Large intestine (tissue), 3 donors: ENCODE data around the gene TRMT44. TPM values are rescaled to one million over a fixed set of nuclear protein-coding genes. Genes with fewer than 3 reads are reported as not detected.

Experiments
- DNase-seq, 2 donors: peaks; one replicate each; pipeline versions ENCODE4 v3.0.0 to v3.0.0-alpha.2; 2013
- H3K27ac ChIP-seq: one replicate; pipeline ENCODE4 v1.5.1; 2013; ENCODE audit warnings: low read length
- H3K27me3 ChIP-seq: 2 replicates; pipeline ENCODE4 v1.6.1; 2013; ENCODE audit warnings: low read length; ENCODE audit not compliant: control insufficient read depth, insufficient read depth
- H3K36me3 ChIP-seq: 2 replicates; pipeline ENCODE4 v1.6.1; 2013; ENCODE audit warnings: low read length; ENCODE audit not compliant: control insufficient read depth, insufficient read depth
- H3K4me1 ChIP-seq: one replicate; pipeline ENCODE4 v1.6.1; 2013; ENCODE audit warnings: low read length; ENCODE audit not compliant: control insufficient read depth, insufficient read depth
- H3K4me3 ChIP-seq: one replicate; pipeline ENCODE4 v1.5.1; 2013; ENCODE audit warnings: low read length
- H3K9me3 ChIP-seq: one replicate; pipeline ENCODE4 v1.6.1; 2013; ENCODE audit warnings: mild to moderate bottlenecking, low read depth, low read length, moderate library complexity; ENCODE audit not compliant: control insufficient read depth
- WGBS: methylation state at CpG from one replicate; pipeline ENCODE4 v1.1.5; 2013; ENCODE audit warnings: low lambda C conversion rate; ENCODE audit not compliant: insufficient coverage; 5-methylcytosine and 5-hydroxymethylcytosine counted together
- polyA plus RNA-seq: library from polyadenylated mRNA; unstranded; fragments of 120-200 nt; gene quantifications from one replicate; pipeline ENCODE4 v1.2.1, GENCODE V29; 2013

Gene TRMT44
- polyA plus RNA-seq, 1 donor = 13.1 TPM

GRCh38 chr4:8398347-8398746, 42.2 kb upstream of the TRMT44 start:
- no peak overlapping the region for H3K27ac ChIP-seq
- peaks cover 55% of the 10 kb centered on the region for H3K36me3 ChIP-seq
- no peaks in the 10 kb centered on the region for H3K4me1 ChIP-seq
- no peak for DNase-seq
- H3K9me3 ChIP-seq = no peaks in the 10 kb centered on the region
- WGBS = 87% methylated on average over 4 of the region's 9 CpGs
- H3K27me3 ChIP-seq = no peaks in the 10 kb centered on the region
- no peak overlapping the region for H3K4me3 ChIP-seq

- DNase-seq = no peak
- Histone ChIP-seq H3K27ac (no peak overlapping the region), H3K9me3 (no peaks in the 10 kb centered on the region), H3K4me3 (no peak overlapping the region), H3K36me3 (peaks cover 55% of the 10 kb centered on the region), H3K27me3 (no peaks in the 10 kb centered on the region), H3K4me1 (no peaks in the 10 kb centered on the region)
- WGBS = no CpG with 5 or more reads among the region's 15 CpGs
Observed at GRCh38 chr4:8399298-8399697, 41.3 kb upstream of the TRMT44 start.

DNA sequence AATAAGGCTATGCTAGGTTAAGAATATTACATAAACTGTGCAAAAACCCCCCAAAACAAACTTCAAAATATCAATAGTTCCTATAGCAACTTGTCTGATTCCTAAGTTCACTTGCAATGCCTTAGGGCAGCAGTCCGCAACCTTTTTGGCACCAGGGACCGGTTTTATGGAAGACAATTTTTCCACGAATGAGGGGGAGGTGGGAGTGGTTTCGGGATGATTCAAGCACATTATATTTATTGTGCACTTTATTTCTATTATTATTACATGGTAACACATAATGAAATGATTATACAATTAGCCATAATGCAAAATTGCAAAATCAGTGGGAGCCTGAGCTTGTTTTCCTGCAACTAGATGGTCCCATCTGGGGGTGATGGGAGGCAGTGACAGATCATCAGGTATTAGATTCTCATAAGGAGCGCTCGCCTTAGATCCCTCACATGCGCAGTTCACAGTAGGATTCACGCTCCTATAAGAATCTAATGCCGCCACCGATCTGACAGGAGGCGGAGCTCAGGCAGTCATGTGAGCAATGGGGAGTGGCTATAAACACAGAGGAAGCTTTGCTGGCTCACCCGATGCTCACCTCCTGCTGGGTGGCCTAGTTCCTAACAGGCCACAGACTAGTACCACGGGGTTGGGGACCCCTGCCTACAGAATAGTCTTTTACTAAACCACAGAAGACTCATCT, 39.8 kb upstream of the TRMT44 start:
- Histone ChIP-seq H3K4me3 (no peak overlapping the region), H3K36me3 (peaks cover 61% of the 10 kb centered on the region), H3K4me1 (no peaks in the 10 kb centered on the region), H3K9me3 (no peaks in the 10 kb centered on the region), H3K27ac (no peak overlapping the region), H3K27me3 (no peaks in the 10 kb centered on the region)
- no CpG with 5 or more reads among the region's 13 CpGs for WGBS
- no peak for DNase-seq

DNA sequence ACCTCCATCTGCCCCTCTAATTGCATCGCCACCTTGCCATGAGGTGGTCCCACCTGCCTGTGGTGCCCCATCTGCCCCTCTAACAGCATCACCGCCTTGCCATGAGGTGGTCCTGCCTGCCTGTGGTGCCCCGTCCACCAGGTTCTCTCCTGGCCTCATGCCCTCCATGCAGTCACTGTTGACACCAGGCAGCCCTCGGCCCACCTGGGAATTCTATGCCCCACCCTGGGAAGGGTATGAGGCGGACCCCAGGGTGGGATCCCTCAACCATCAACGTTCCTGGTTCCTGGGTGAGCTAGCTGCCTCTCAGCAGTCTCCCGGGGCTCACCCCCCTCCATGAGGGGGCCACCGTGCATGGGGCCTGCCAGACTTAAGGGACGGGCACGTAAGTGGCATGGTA, 38.9 kb upstream of the TRMT44 start:
- Histone ChIP-seq H3K9me3 (no peaks in the 10 kb centered on the region), H3K36me3 (peaks cover 60% of the 10 kb centered on the region), H3K27me3 (no peaks in the 10 kb centered on the region), H3K27ac (no peak overlapping the region), H3K4me3 (no peak overlapping the region), H3K4me1 (no peaks in the 10 kb centered on the region)
- no CpG with 5 or more reads among the region's 10 CpGs for WGBS
- DNase-seq = no peak

DNA sequence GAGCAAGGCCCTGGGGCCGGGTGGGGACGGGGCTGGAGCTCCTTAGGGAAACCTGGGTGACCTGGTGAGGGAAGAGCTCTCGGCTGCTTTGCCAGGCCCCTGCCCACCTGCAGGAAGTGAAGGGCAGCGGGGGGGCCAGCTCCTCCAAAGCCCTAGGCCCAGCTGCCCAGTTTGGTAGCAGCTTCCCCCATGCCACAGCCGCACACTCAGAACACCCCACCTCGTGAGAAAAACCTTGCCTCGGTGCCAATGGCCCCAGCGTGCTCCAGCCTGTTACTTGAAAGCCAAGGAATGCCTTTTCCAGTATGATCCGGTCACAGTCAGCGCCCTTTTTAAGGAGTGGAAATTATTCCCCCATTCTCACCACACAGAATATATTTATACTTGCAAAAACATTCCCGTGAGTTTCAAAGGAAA, 38.4 kb upstream of the TRMT44 start:
- H3K36me3 ChIP-seq = peaks cover 55% of the 10 kb centered on the region
- no peak for DNase-seq
- no CpG with 5 or more reads among the region's 11 CpGs for WGBS
- no peaks in the 10 kb centered on the region for H3K9me3 ChIP-seq
- no peak overlapping the region for H3K27ac ChIP-seq
- no peak overlapping the region for H3K4me3 ChIP-seq
- no peaks in the 10 kb centered on the region for H3K27me3 ChIP-seq
- H3K4me1 ChIP-seq = no peaks in the 10 kb centered on the region

DNA sequence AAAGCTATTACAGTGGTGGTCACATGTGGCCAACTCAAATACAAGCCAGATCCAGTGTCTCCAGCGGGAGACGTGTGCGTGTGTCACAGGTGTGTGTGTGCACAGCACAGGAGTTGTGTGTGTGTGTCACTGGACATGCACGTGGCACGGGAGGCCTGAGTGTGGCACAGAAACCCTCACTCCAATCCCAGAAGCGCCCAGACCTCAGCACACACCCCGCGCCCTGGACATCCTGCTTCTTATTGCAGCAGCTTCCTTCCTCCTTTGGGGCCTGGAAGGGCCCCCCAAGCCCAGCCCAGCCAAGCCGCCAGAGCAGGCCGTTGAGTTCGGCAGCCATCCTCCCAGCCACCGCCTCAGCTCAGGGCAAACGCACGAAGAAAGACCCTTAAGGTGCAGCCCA, 37.9 kb upstream of the TRMT44 start:
- Histone ChIP-seq H3K9me3 (no peaks in the 10 kb centered on the region), H3K27ac (no peak overlapping the region), H3K27me3 (no peaks in the 10 kb centered on the region), H3K4me1 (no peaks in the 10 kb centered on the region), H3K36me3 (peaks cover 54% of the 10 kb centered on the region), H3K4me3 (no peak overlapping the region)
- DNase-seq = no peak
- WGBS = no CpG with 5 or more reads among the region's 14 CpGs

DNA sequence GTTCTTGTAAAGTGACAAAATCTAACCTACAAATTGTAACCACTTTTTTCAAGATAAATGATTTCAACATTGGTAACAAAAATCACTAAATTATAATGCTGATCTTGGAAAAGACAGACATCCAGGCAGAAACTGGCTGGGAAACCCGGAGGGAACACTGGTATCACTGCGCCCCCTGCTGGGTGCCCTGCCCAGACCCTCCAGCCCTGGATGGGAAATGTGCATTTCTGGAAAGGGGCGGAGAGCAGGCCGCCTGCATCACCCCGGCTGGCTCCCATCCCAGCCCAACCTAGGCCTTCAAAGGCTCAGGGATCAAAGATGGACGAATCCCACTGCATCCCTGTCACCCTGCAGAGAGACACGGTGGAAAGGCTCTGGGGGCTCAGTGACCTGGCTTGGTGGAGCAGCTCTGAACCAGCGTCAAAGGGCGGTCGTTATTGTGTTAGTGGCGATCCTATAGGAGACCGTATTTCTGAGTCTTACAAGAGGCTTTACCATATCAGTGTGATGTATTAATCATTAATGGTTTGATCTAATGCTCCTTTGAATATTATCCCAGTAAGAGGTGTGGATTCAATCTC, 37.3 kb upstream of the TRMT44 start:
- no peak overlapping the region for H3K4me3 ChIP-seq
- H3K27ac ChIP-seq = no peak overlapping the region
- no CpG with 5 or more reads among the region's 12 CpGs for WGBS
- no peaks in the 10 kb centered on the region for H3K27me3 ChIP-seq
- no peaks in the 10 kb centered on the region for H3K4me1 ChIP-seq
- peaks cover 58% of the 10 kb centered on the region for H3K36me3 ChIP-seq
- H3K9me3 ChIP-seq = no peaks in the 10 kb centered on the region
- peak; percentile 47 to 54 for DNase-seq

DNA sequence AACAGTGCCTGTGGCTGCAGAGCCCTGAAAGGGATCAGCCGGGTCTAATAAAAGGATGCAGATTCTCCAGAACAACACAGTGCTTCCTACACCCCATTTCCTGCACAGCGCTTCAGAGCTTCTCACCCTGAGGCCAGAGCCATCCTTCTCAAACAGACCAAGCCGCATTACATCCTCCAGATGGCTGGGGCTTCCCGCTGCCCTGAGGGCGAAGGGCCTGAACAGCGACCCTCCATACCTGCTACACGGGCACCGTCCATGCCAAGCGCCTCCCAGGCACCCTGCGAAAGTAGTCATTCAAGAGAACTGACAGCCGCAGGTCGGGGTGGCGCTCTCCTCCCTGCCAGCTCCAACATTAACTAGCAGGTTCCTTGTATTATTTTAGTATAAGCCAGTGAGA, 36.6 kb upstream of the TRMT44 start:
- H3K27ac ChIP-seq = no peak overlapping the region
- no peak overlapping the region for H3K4me3 ChIP-seq
- peaks cover 58% of the 10 kb centered on the region for H3K36me3 ChIP-seq
- WGBS = no CpG with 5 or more reads among the region's 13 CpGs
- H3K27me3 ChIP-seq = no peaks in the 10 kb centered on the region
- DNase-seq = no peak
- H3K4me1 ChIP-seq = no peaks in the 10 kb centered on the region
- no peaks in the 10 kb centered on the region for H3K9me3 ChIP-seq

GRCh38 chr4:8404791-8405515, 35.6 kb upstream of the TRMT44 start:
- peaks cover 62% of the 10 kb centered on the region for H3K36me3 ChIP-seq
- no peaks in the 10 kb centered on the region for H3K9me3 ChIP-seq
- WGBS = no CpG with 5 or more reads among the region's 14 CpGs
- no peak overlapping the region for H3K27ac ChIP-seq
- H3K27me3 ChIP-seq = no peaks in the 10 kb centered on the region
- no peak for DNase-seq
- H3K4me1 ChIP-seq = no peaks in the 10 kb centered on the region
- no peak overlapping the region for H3K4me3 ChIP-seq

DNA sequence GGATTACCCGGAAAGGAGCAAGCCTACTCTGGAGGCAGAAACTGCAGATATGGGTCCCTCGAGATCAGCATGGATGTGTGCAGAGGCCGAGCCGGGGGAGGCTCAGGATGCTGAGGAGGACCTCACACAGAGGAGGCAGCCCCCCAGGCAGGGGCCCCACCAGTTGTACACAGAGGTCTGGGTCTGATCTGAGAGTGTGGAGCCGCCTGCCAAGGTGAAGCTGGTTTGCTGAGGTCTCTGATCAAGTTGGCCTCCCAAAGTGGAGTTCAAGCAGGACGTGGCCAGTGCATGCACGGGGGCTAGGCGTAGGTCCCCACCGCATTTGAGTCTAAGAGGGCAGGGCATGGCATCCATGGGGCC, 35.1 kb upstream of the TRMT44 start:
- no peak for DNase-seq
- Histone ChIP-seq H3K27me3 (no peaks in the 10 kb centered on the region), H3K4me3 (no peak overlapping the region), H3K27ac (no peak overlapping the region), H3K36me3 (peaks cover 63% of the 10 kb centered on the region), H3K4me1 (no peaks in the 10 kb centered on the region), H3K9me3 (no peaks in the 10 kb centered on the region)
- WGBS = no CpG with 5 or more reads among the region's 9 CpGs
